Uterus (tissue), 2 donors: Measurements from ENCODE around the gene JPH3.

Experiments
- POLR2A ChIP-seq, 2 donors: fragments of 450-650 bp; IDR thresholded peaks; one replicate each; pipeline ENCODE4 v1.6.1; 2016; ENCODE audit warnings: antibody characterized with exemption in 2 of 2, mild to moderate bottlenecking in 1 of 2, moderate library complexity in 1 of 2
- TF ChIP-seq, protein P1 (sequence below), 4 experiments: fragments of 200-600 bp in 2 of 4; fragments of 450-650 bp in 2 of 4; sonication (generic) in 2 of 4; IDR thresholded peaks; one replicate each; pipeline ENCODE4 v1.5.1; 2016 to 2019; ENCODE audit warnings: antibody characterized with exemption in 4 of 4, mild to moderate bottlenecking in 2 of 4, moderate library complexity in 1 of 4

DNA sequence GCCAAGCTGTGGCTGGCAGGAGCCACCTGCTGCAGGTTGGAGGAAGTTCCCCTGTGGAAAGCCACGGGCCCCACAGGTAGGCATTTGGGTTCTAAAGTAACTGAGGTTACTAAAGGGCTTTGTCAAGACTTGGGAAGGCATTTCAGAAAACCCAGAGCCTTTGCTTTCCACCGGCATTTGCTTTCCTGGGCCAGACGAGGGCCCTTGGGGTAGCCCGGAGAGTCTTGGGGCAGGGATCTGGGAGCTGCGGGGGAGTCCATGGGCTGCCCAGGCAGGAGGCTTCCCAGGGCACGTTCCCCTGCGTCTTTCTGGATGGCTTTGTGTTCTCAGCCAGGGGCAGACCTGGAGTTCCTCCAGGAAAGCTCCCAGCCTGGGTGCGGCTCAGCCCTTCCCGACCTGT is 43.5 kb downstream of the JPH3 start:
- no peak for TF ChIP-seq POLR2A (IDR thresholded peaks at IDR 0.05)
- TF ChIP-seq, protein P1, sequence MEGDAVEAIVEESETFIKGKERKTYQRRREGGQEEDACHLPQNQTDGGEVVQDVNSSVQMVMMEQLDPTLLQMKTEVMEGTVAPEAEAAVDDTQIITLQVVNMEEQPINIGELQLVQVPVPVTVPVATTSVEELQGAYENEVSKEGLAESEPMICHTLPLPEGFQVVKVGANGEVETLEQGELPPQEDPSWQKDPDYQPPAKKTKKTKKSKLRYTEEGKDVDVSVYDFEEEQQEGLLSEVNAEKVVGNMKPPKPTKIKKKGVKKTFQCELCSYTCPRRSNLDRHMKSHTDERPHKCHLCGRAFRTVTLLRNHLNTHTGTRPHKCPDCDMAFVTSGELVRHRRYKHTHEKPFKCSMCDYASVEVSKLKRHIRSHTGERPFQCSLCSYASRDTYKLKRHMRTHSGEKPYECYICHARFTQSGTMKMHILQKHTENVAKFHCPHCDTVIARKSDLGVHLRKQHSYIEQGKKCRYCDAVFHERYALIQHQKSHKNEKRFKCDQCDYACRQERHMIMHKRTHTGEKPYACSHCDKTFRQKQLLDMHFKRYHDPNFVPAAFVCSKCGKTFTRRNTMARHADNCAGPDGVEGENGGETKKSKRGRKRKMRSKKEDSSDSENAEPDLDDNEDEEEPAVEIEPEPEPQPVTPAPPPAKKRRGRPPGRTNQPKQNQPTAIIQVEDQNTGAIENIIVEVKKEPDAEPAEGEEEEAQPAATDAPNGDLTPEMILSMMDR (IDR thresholded peaks at IDR 0.05), result no peak
